Upper lobe of left lung (tissue), 6 donors: ENCODE results near the gene SRRM4. TPM values are rescaled to one million over a fixed set of nuclear protein-coding genes. Genes with fewer than 3 reads are reported as not detected.

Source experiments
- ATAC-seq, 2 donors: fragments of 200-7000 bp; cut with Tn5 transposase; one replicate each; pipeline ENCODE4 v1.9.1; 2022; ENCODE audit warnings: mild to moderate bottlenecking in 2 of 2, moderate library complexity in 2 of 2; ENCODE audit not compliant: low FRiP score in 2 of 2
- DNase-seq, 2 donors: peaks; one replicate each; pipeline ENCODE4 v3.0.0-alpha.2; 2019 to 2020
- H3K27ac ChIP-seq, 4 donors: fragments of 200-600 bp; sonication (generic); one replicate each; pipeline ENCODE4 v1.5.1; 2016 to 2019
- H3K27me3 ChIP-seq, 4 donors: fragments of 200-600 bp; sonication (generic); one replicate each; pipeline ENCODE4 v1.5.1; 2017 to 2019
- H3K36me3 ChIP-seq, 4 donors: fragments of 200-600 bp; sonication (generic); one replicate each; pipeline ENCODE4 v1.5.1; 2016 to 2019
- H3K4me1 ChIP-seq, 4 donors: fragments of 200-600 bp; sonication (generic); one replicate each; pipeline ENCODE4 v1.5.1; 2018 to 2019
- H3K4me3 ChIP-seq, 4 donors: fragments of 200-600 bp; sonication (generic); one replicate each; pipeline ENCODE4 v1.5.1; 2017 to 2019; ENCODE audit warnings: mild to moderate bottlenecking in 2 of 4, moderate library complexity in 1 of 4
- H3K9me3 ChIP-seq, 4 donors: fragments of 200-600 bp; sonication (generic); one replicate each; pipeline ENCODE4 v1.5.1; 2018 to 2019
- EP300 ChIP-seq, 4 donors: sonication (generic); formaldehyde crosslinking; IDR thresholded peaks; one replicate each; pipeline ENCODE4 v1.5.1; 2017; ENCODE audit warnings: antibody characterized with exemption in 4 of 4, control low read depth in 2 of 4
- POLR2A ChIP-seq, 4 donors: fragments of 450-650 bp; IDR thresholded peaks; one replicate each; pipeline ENCODE4 v1.5.1; 2016 to 2017; ENCODE audit warnings: antibody characterized with exemption in 4 of 4, mild to moderate bottlenecking in 2 of 4
- POLR2AphosphoS5 ChIP-seq, 2 donors: sonication (generic); formaldehyde crosslinking; IDR thresholded peaks; one replicate each; pipeline ENCODE4 v1.5.1; 2017; ENCODE audit warnings: antibody characterized with exemption in 2 of 2
- WGBS, 2 donors: methylation state at CpG; one replicate each; pipeline ENCODE4 v1.1.5; 2017 to 2018; 5-methylcytosine and 5-hydroxymethylcytosine counted together
- total RNA-seq, 6 donors: library from RNA; depleted of rRNA in 4 of 6; stranded (reverse); fragments of >200 nt in 4 of 6; gene quantifications; one replicate each; pipeline versions ENCODE4 v1.1.0 to v1.2.1, GENCODE V29; 2016 to 2021
- TF ChIP-seq, protein P1 (sequence below), 6 experiments: fragments of 450-650 bp in 4 of 6; fragments of 200-600 bp in 2 of 6; sonication (generic) in 2 of 6; IDR thresholded peaks; one replicate each; pipeline ENCODE4 v1.5.1; 2016 to 2019; ENCODE audit warnings: antibody characterized with exemption in 6 of 6
- donor health status: DM: no; HTN: no; CAD: no; lungs with moderate emphysema.
- donor health status: DM: no; HTN: yes; CAD: no; lungs with severe emphysema.

Gene SRRM4
- total RNA-seq, 6 donors from 2014 or later = under 0.01 to 0.33 (median 0.11) TPM; not detected in 2

DNA sequence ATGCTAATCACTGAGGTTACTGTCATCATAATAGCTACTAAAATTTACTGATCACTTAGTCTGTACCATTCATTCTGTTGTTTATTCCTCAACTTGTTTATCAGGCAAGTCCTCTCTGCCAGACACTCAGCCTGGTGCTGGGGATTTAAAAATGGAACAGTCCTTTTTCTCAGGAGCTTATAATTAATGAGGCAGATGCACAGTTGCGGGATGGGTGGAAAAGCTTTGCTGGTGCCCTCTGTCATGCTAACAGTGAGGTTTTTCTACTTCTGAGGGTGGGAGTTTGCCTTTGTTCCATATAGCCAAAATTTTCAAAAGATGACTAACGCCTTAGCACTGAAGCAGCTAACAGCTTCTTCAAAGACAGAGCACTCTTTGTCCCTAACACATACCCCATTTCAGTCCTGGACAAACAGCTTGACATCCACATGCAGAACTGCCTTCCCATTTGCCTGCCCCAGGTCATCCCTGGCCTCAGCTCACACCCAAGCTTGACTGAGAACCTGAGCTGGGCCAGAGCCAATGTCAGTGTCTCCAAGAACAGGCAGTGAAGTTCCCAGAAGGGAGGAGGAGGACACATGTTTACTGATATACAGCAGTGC, 166.6 kb downstream of the SRRM4 start:
- TF ChIP-seq POLR2AphosphoS5 (IDR thresholded peaks at IDR 0.05) = no peak
- no peak for TF ChIP-seq POLR2A (IDR thresholded peaks at IDR 0.05)
- TF ChIP-seq, protein P1, sequence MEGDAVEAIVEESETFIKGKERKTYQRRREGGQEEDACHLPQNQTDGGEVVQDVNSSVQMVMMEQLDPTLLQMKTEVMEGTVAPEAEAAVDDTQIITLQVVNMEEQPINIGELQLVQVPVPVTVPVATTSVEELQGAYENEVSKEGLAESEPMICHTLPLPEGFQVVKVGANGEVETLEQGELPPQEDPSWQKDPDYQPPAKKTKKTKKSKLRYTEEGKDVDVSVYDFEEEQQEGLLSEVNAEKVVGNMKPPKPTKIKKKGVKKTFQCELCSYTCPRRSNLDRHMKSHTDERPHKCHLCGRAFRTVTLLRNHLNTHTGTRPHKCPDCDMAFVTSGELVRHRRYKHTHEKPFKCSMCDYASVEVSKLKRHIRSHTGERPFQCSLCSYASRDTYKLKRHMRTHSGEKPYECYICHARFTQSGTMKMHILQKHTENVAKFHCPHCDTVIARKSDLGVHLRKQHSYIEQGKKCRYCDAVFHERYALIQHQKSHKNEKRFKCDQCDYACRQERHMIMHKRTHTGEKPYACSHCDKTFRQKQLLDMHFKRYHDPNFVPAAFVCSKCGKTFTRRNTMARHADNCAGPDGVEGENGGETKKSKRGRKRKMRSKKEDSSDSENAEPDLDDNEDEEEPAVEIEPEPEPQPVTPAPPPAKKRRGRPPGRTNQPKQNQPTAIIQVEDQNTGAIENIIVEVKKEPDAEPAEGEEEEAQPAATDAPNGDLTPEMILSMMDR (IDR thresholded peaks at IDR 0.05) = no peak
- no peak for TF ChIP-seq EP300 (IDR thresholded peaks at IDR 0.05)
- ATAC-seq = no peak
- Histone ChIP-seq H3K36me3 (no peaks in the 10 kb centered on the region), H3K4me1 (no peaks in the 10 kb centered on the region), H3K27me3 (no peaks in the 10 kb centered on the region), H3K4me3 (no peak overlapping the region), H3K9me3 (peaks cover 6 to 14% (median 7%) of the 10 kb centered on the region in 4 donors), H3K27ac (no peak overlapping the region)
- no peak for DNase-seq
- WGBS, 2 donors = 77 to 80% methylated on average over 2 of the region's 2 CpGs

DNA sequence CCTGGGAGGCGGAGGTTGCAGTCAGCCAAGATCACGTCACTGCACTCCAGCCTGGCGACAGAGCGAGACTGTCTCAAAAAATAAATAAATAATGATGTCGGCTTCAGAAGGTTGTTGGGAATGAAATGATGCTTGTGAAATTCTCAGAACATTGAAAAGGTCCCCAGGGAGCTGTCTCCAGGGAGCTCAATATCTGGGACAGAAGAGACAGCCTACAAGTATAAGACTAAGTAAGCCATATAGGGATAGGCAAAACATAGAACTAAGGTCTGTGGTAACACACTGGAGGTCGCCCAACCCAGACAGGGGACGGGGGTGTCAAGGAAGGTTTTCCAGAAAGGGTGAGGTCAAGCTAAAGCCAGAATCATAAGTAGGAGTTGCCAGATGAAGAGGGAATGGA, 167.9 kb downstream of the SRRM4 start:
- peaks cover 6 to 14% (median 7%) of the 10 kb centered on the region in 4 donors for H3K9me3 ChIP-seq
- H3K27ac ChIP-seq = no peak overlapping the region
- no peak for DNase-seq
- 81 to 91% methylated on average over 7 of the region's 7 CpGs for WGBS, 2 donors
- TF ChIP-seq EP300 (IDR thresholded peaks at IDR 0.05) = no peak
- TF ChIP-seq, protein P1 (IDR thresholded peaks at IDR 0.05) = no peak
- no peaks in the 10 kb centered on the region for H3K36me3 ChIP-seq
- no peak overlapping the region for H3K4me3 ChIP-seq
- H3K4me1 ChIP-seq = peaks cover 0 to 5% (median 0%) of the 10 kb centered on the region in 4 donors
- no peak for ATAC-seq
- no peaks in the 10 kb centered on the region for H3K27me3 ChIP-seq

DNA sequence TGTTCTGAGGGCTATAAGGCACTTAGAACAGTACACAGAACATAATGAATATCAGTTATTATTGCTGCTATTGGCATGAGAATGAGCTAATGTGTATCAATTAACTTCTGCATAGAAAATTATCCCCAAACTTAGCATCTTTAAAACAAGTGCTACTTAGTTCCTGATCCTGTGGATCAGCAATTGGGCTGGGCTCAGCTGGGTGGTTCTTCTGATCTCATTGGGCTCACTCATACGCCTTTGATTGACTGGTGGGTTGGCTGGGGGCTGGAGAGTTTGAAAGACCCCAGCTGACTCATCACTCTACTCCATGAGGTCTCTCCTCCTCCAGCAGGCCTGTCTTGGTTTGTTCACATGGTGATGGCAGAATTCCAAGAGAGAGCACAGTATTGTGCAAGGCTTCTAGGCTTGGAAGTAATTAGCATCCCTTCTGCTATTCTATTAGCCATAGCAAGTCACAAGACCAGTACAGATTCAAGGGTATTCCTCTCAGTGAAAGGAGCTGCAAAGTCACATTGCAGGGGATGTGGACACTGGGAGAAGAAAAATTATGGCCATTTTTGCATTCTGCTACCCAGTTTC, 170.2 kb downstream of the SRRM4 start:
- Histone ChIP-seq H3K4me3 (no peak overlapping the region), H3K9me3 (peaks cover 6 to 14% (median 7%) of the 10 kb centered on the region in 4 donors), H3K27ac (no peak overlapping the region), H3K36me3 (no peaks in the 10 kb centered on the region), H3K27me3 (no peaks in the 10 kb centered on the region), H3K4me1 (peaks cover 0 to 5% (median 0%) of the 10 kb centered on the region in 4 donors)
- WGBS, 2 donors = 100% methylated on average over 1 of the region's 1 CpG
- DNase-seq (no peak), ATAC-seq (no peak)
- TF ChIP-seq POLR2AphosphoS5 (IDR thresholded peaks at IDR 0.05) (no peak), POLR2A (IDR thresholded peaks at IDR 0.05) (no peak), EP300 (IDR thresholded peaks at IDR 0.05) (no peak)
- TF ChIP-seq, protein P1 (IDR thresholded peaks at IDR 0.05) = no peak

DNA sequence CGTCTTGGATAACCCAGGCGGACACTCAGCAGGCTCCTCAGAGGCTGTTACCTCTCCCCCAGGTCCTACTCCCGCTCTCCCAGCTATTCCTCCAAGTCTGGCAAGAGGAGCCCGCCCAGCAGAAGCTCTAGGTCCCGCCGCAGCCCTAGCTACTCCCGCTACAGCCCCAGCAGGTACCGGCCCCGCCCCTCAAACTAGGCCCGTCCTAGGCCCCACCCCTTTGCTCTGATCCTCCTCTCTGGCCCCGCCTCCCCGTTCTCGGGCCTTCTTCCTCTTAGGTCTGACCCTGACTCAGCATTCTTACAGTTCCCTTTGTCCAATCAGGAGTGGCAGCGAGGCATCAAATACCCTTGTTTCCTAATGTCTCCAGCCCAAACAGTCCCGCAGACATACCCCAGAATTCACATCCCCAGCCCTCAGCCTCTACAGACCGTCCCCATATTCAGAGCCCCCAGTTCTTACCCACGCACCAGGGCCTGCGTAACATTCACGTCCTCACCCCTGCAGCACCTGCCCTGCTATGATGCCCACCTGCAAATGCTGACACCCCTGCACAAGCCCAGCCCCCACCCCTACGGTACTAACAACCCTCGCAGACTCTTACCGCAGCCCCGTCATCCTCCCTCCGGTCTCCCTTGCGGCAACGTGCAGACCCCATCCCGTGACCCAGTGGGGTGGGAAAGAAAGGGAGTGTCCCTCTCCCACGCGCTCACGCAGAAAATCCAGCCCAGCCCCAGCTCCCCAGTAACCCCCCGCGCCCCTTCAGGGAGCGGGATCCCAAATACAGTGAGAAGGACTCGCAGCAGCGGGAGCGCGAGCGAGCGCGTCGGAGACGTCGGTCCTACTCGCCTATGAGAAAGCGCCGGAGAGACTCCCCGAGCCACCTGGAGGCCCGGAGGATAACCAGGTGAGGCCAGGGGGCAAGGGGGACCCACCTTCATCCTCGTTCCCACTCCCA, 172.4 kb downstream of the SRRM4 start:
- Histone ChIP-seq H3K4me1 (peaks cover 0 to 5% (median 3%) of the 10 kb centered on the region in 4 donors), H3K9me3 (peaks cover 6 to 14% (median 7%) of the 10 kb centered on the region in 4 donors), H3K36me3 (no peaks in the 10 kb centered on the region), H3K27me3 (no peaks in the 10 kb centered on the region), H3K4me3 (no peak overlapping the region), H3K27ac (no peak overlapping the region)
- DNase-seq = peak; percentile 54 to 75
- ATAC-seq = peak; percentile 66 to 76
- WGBS, 2 donors = 62 to 63% methylated on average over 49 of the region's 49 CpGs
- TF ChIP-seq, protein P1 (IDR thresholded peaks at IDR 0.05) = no peak
- TF ChIP-seq POLR2AphosphoS5 (IDR thresholded peaks at IDR 0.05) = no peak
- no peak for TF ChIP-seq POLR2A (IDR thresholded peaks at IDR 0.05)
- no peak for TF ChIP-seq EP300 (IDR thresholded peaks at IDR 0.05)
